HG02588 (cell line): ENCODE data around the gene SIRT5.

ENCODE experiments used
- ATAC-seq: cut with Tn5 transposase; IDR thresholded peaks from one replicate; pipeline ENCODE4 v1.9.1; 2021; ENCODE audit warnings: mild to moderate bottlenecking, moderate library complexity; ENCODE audit not compliant: unreplicated experiment

The SIRT5 gene

GRCh38 chr6:13574571-13575376 lies at the start of gene SIRT5:
SIRT5 (plus strand) TSS chr6:13574601; CDS start chr6:13584111, 9,510 bp downstream.
- ATAC-seq, result peak; percentile 61

DNA sequence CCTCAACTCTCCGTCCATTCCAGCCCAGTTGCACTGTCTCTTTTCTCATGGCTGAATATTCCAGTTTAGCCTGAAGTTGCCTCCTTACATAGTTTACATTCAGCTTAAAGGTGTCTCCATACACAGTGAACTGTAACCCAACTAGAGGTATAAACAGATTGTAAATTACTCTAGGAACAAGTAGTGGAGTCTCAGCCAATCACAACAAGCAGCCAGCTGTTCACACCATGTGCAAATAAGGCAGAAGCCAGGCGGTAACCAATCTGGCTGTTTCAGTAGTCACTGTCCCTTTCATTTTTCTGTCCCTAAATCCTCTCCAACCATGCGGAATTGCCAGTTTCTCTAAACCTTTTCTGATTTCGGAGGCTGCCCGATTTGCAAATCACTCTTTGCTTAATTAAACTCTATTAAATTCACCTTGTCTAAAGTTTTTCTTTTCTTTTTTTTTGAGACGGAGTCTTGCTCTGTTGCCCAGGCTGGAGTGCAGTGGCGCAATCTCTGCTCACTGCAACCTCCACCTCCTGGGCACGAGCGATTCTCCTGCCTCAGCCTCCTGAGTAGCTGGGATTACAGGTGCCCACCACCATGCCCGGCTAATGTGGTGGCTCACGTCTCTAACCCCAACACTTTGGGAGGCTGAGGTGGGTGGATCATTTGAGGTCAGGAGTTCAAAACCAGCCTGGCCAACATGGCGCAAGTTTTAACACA lies 49.4 kb upstream of the SIRT5 start:
- no peak for ATAC-seq

DNA sequence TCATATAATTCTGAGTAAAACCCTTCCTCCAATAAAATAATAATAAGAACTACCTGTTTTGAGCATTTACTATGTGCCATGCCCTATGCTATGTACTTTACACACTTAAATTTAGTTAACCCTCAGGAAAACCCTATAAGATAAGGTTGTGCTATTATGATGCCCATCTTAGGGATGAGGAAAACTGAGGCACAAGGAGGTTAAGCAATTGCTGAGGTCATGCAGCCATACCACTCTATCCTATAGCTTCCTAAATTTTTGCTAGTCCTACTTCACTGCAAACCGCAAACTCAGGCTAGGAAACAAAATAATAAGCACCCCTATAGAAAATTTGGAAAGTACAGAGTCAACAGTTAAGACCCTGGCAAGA lies 48.1 kb upstream of the SIRT5 start:
- no peak for ATAC-seq

GRCh38 chr6:13526727-13527670 lies 47.4 kb upstream of the SIRT5 start:
- ATAC-seq, result peak; percentile 94

DNA sequence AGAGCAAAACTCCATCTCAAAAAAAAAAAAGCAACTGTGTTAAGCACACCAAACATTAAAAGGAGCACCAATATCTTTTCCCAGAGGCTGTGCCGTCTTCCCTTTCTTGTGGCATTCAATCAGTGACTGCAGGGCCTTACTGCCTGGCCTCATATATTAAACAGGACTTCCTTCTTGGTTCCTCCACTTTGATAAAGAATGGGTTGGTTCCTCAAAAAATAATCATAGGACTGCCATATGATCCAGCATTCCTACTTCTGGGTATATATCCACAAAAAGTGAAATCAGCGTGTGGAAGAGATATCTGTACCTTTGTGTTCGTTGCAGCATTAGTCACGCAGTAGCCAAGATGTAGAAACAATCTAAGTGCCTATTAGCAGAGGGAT lies 46.7 kb upstream of the SIRT5 start:
- ATAC-seq, result no peak

DNA sequence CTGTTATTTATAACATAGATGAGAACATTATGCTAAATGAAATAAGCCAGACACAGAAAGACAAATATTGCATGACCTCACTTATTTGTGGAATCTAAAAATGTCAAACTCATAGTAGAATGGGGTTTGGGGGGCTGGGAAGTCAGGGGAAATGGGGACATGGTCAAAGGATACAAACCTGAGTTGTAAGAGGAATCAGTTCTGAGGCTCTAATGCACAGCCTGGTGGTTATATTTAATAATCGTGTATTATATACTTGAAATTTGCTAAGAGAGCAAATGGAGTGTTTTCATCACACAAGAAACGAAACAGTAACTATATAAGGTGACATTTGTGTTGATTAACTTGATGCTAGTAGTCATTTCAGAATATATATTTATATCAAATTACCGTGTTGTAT lies 46.2 kb upstream of the SIRT5 start:
- no peak for ATAC-seq

GRCh38 chr6:13528777-13529343 lies 45.5 kb upstream of the SIRT5 start:
- ATAC-seq, result no peak

- ATAC-seq, result no peak
These were observed 42.4 kb upstream of the SIRT5 start for GRCh38 chr6:13531956-13532355.

DNA sequence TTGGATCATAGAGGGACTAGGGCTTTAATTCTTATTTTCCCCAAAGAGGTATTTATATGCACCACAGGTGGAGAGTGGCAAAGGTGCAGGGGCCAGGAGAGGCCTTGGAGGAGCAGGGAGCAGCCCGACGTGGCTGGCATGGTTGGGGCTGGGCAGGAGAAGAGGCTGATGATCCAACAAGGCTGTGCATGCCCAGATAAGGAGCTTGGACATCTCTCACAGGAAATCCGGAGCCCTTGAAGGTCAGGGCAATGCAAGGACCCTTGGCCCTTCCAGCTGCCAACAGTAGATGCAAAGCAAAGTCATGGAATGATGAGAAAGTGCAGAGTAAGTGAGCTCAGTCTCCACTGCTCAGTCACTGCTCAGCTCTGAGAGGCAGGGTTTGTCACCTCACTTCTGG lies 39.9 kb upstream of the SIRT5 start:
- ATAC-seq, result no peak

DNA sequence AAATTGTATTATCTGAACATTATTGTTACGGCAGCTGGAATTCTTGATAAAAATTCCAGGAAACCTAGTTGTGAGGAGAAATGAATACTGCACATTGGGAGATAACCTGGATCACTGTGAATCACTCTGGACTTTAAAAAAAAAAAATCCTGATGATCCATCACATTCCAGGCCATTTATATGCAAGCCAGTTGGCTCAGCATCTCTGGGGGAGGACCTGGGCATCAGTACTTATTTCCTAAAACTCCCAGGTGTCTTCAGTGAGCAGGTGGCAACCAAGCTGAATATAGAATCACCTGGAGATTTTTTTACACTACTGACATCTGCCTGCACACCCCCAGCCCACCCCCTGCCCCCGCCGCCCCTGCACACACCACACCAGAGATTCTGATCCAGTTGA lies 39.1 kb upstream of the SIRT5 start:
- ATAC-seq, result no peak

DNA sequence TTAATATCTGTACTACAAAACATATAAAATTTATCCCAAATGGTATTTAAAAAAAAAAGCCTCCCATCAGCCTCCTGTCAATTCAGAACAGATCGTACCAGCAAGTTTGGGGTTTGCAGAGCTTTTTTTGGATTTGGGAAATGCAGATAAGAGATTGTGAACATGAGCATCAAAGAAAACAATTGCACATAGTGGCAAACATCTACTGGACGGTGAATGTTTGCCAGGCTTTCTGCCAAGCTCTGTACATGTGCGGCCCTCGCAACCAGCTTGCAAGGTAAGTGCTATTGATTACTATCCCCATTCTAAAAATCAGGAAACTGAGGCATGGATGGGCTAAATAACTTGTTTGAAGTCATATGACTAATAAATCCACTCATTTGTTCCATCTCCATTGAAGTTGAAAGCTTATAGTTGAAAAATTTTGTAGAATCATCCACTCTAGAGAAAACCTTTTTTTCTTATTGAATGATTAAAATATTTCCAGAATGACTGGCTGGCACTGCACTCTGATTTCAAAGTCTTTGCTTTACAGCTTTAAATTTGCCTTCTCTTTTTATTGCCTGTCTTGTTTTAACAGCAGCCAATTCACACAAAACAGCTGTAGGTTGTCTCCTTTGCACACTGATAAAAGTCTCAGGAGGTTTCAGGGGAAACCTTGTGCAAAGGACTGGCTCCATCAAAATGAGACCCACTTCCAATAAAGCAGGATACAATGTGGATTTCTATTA lies 37.4 kb upstream of the SIRT5 start:
- ATAC-seq, result no peak

GRCh38 chr6:13537527-13537897 lies 36.9 kb upstream of the SIRT5 start:
- ATAC-seq, result no peak

DNA sequence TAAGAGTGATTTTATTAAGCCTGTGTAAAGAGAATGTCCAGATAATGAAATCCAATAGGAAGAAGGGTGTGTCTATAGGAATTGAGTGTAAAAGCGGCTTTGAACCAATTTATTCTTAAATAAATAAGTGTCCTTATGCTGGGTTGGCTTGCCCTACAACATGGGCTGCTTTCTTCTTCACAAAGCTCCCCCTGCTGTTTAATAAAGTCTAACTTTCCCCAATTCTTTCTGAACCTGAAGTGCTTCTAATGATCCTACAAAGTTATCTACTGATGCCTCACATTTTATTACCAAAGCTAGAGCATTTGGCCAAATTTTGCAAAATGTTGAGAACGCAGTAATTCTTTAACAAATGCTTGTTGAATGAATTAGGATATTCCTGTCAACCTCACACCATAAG lies 36.3 kb upstream of the SIRT5 start:
- no peak for ATAC-seq

DNA sequence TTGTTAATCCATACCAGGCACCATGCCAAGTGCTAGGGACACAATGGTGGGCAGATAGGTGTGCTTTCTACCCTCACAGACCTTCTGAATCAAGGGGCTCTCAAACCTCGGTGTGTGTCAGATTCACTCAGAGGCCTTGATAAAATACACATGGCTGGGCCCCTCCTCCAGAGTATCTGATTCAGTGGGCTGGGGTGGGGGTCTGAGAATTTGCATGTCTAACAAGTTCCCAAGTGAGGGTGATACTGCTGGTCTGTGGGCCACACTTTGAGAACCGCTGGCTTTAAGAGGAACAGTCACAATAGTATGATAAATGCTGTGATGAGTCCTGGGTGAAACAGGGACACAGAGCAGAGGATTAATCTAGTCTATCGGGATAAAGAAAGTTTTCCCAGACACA lies 35.8 kb upstream of the SIRT5 start:
- ATAC-seq, result no peak

- ATAC-seq, result no peak
These were observed 34.8 kb upstream of the SIRT5 start for GRCh38 chr6:13539572-13539971.

DNA sequence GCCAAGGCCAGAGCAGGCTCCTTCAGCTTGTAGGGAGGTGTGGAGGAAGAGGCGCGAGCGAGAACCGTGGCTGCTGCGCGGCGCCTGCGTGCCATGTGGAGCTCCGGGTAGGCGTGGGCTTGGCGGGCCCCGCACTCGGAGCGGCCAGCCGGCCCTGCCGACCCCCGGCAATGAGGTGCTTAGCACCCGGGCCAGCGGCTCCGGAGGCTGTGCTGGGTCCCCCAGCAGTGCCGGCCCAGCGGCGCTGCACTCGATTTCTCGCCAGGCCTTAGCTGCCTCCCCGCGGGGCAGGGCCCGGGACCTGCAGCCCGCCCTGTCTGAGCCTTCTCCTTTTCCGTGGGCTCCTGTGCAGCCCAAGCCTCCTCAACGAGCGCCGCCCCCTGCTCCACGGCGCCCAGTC lies 32.9 kb upstream of the SIRT5 start:
- no peak for ATAC-seq

DNA sequence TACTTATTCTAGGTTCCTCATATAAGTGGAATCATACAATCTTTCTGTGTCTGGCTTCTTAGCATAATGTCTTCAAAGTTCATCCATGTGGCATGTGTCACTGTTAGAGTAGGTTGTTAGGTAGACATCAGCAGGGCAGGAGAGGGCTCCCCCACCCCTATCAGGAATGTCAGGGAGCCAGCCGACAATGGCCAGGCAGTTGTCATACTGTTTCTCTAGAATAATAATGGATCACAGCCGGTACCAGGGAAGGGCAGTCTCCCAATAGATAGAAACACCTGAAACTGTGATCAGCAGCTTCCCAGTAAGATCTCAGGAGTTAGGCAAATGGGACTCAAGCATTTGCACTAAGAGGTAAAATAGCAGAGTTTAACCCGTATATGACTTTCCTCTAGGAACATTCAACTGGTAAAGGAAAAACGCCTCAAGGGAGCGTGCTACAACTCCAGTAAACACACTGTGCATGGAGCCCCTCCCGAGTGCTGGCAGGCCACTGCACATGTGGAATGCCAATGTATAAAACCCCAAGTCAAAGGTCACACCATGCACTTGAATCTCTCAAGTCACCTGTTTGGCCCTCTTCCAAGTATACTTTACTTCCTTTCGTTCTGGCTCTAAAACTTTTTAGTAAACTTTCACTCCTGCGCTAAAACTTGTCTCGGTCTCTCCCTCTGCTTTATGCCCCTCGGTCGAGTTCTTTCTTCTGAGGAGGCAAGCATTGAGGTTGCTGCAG lies 29.8 kb upstream of the SIRT5 start:
- no peak for ATAC-seq

- no peak for ATAC-seq
These were observed 28.5 kb upstream of the SIRT5 start for GRCh38 chr6:13545885-13546284.

DNA sequence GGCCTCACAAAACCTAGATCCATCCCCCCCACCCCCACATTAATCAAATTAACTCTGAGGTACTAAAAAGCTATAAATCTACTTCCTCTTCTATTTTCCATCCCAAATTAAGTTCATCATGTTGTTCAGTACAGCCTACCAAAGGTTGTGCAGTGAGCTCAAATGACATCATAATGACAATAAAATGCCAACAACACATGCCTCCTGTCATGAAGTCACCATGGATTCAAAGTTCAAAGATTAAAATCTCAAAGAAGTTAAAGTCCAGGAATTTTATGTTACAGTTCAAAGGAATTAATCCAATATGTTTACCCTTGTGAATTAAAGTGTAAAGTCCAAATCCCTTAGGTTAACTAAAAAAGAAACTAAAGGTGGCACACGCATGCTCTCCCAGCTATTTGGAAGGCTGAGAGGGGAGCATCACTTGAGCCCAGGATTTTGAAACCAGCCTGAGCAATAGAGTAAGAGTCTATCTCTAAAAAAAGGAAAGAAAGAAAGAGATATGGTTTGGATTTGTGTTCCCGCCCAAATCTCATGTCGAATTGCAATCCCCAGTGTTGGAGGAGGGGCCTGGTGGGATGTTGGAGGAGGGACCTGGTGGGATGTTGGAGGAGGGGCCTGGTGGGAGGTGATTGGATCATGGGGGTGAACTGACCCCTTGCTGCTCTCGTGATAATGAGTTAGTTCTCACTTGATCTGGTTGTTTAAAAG lies 25.7 kb upstream of the SIRT5 start:
- no peak for ATAC-seq
